ENCODE results near the gene YTHDF1.

Gene YTHDF1

GRCh38 chr20:63154395-63154794, 61.5 kb downstream of the YTHDF1 start:
- DNase-seq = no peak

- no peak for DNase-seq
Measured at GRCh38 chr20:63153254-63154221, 62.4 kb downstream of the YTHDF1 start.

GRCh38 chr20:63152322-63153253, 63.3 kb downstream of the YTHDF1 start:
- no peak for DNase-seq

GRCh38 chr20:63151554-63152321, 64.2 kb downstream of the YTHDF1 start:
- no peak for DNase-seq

- DNase-seq = no peak
Measured at GRCh38 chr20:63150911-63151531, 64.9 kb downstream of the YTHDF1 start.

GRCh38 chr20:63150391-63150898, 65.5 kb downstream of the YTHDF1 start:
- no peak for DNase-seq

- DNase-seq = no peak
Measured at GRCh38 chr20:63149531-63150192, 66.3 kb downstream of the YTHDF1 start.

- DNase-seq = no peak
Measured at GRCh38 chr20:63148696-63149095, 67.2 kb downstream of the YTHDF1 start.

- DNase-seq = no peak
Measured at GRCh38 chr20:63147532-63147931, 68.4 kb downstream of the YTHDF1 start.

Measured in stimulated activated naive CD4-positive, alpha-beta T cell treated with Interleukin-2 at 50 U/mL for 16 hours (primary cell).